Liver (tissue), 3 donors: ENCODE data around the gene MAN1C1.
A peak's percentile ranks its signal among the peaks of the same experiment; 100 is the strongest.

Experiments used
- CTCF ChIP-seq: fragments of 150-350 bp; IDR thresholded peaks from 2 replicates; pipeline ENCODE4 v1.5.1; 2017; ENCODE audit warnings: improper control_type of control experiment, low read depth, low read length; ENCODE audit not compliant: missing input control
- FOXA1 ChIP-seq: IDR thresholded peaks from 2 replicates; pipeline ENCODE4 v1.6.1; 2016; ENCODE audit warnings: antibody characterized with exemption
- RAD21 ChIP-seq, 2 donors: IDR thresholded peaks; 2 replicates each; pipeline ENCODE4 v1.6.1; 2016; ENCODE audit warnings: antibody characterized with exemption in 2 of 2, mild to moderate bottlenecking in 2 of 2
- YY1 ChIP-seq: IDR thresholded peaks from 2 replicates; pipeline ENCODE4 v1.6.1; 2016; ENCODE audit warnings: antibody characterized with exemption, mild to moderate bottlenecking
- ZBTB33 ChIP-seq: IDR thresholded peaks from 2 replicates; pipeline ENCODE4 v1.6.1; 2016; ENCODE audit warnings: antibody characterized with exemption
- donor health status: healthy.
- donor health status: healthy.

GRCh38 chr1:25572708-25573590, 43.6 kb upstream of the MAN1C1 start:
- peak; percentile 74 for TF ChIP-seq CTCF
- no peak for TF ChIP-seq ZBTB33
- peak; percentile 20 to 70 for TF ChIP-seq RAD21 (IDR thresholded peaks at IDR 0.05)
- TF ChIP-seq YY1: no peak
- no peak for TF ChIP-seq FOXA1
